IMR-90 (cell line): ENCODE measurements around the gene ZNF750. TPM values are rescaled to one million over a fixed set of nuclear protein-coding genes. Genes with fewer than 3 reads are reported as not detected.

Experiments used
- ATAC-seq: fragments of 200-7000 bp; cut with Tn5 transposase; 2 replicates; pipeline ENCODE4 v1.9.1; 2020; ENCODE audit warnings: low read depth, mild to moderate bottlenecking, moderate library complexity
- BruUV-seq: library from RNA; stranded (reverse); fragments of 400-500 nt; replicated peaks from 2 replicates; lab custom pipeline; 2021; lab: Mats Ljungman, UMichigan
- CTCF ChIA-PET: fragments of 300-600 bp; formaldehyde crosslinking; extraction: SDS; loops from one replicate; lab custom pipeline; 2021; ENCODE audit warnings: antibody characterized with exemption; lab: Yijun Ruan, JAX
- POLR2A ChIA-PET: fragments of 300-600 bp; sonication (Branson Sonifier 250); formaldehyde crosslinking; loops from one replicate; lab custom pipeline; 2022; ENCODE audit warnings: antibody characterized with exemption; ENCODE audit not compliant: unreplicated experiment; lab: Charles Lee
- DNase-seq: peaks from one replicate; pipeline ENCODE4 v3.0.0; 2013
- H2AFZ ChIP-seq: replicated peaks from 2 replicates; pipeline ENCODE3; 2013; ENCODE audit warnings: low read length, mild to moderate bottlenecking; ENCODE audit not compliant: poor library complexity
- H2AK5ac ChIP-seq: 2 replicates; pipeline ENCODE4 v1.6.1; 2013; ENCODE audit warnings: low read depth, low read length, inconsistent platforms
- H2AK9ac ChIP-seq: replicated peaks from 2 replicates; pipeline ENCODE3; 2013; ENCODE audit warnings: mild to moderate bottlenecking, low read depth, low read length, moderate library complexity; ENCODE audit not compliant: poor library complexity
- H2BK120ac ChIP-seq: 2 replicates; pipeline ENCODE4 v1.6.1; 2013; ENCODE audit warnings: low read depth, low read length, inconsistent platforms
- H2BK15ac ChIP-seq: 3 replicates; pipeline ENCODE4 v1.6.1; 2013; ENCODE audit warnings: low read depth, low read length, inconsistent platforms
- H2BK20ac ChIP-seq: 2 replicates; pipeline ENCODE4 v1.6.1; 2013; ENCODE audit warnings: low read depth, mild to moderate bottlenecking, inconsistent platforms, low read length, moderate library complexity
- H2BK5ac ChIP-seq: 2 replicates; pipeline ENCODE4 v1.6.1; 2013; ENCODE audit warnings: mild to moderate bottlenecking, low read depth, low read length, inconsistent platforms; ENCODE audit not compliant: poor library complexity, severe bottlenecking
- H3K14ac ChIP-seq: replicated peaks from 2 replicates; pipeline ENCODE4 v1.6.1; 2013; ENCODE audit warnings: low read depth, low read length, inconsistent platforms
- H3K18ac ChIP-seq: 2 replicates; pipeline ENCODE4 v1.6.1; 2013; ENCODE audit warnings: low read depth, low read length, control low read depth
- H3K23ac ChIP-seq: 2 replicates; pipeline ENCODE4 v1.6.1; 2013; ENCODE audit warnings: low read depth, low read length, inconsistent platforms
- H3K27ac ChIP-seq: 2 replicates; pipeline ENCODE4 v1.5.1; 2013; ENCODE audit warnings: mild to moderate bottlenecking, control low read depth, low read length; ENCODE audit not compliant: insufficient read depth
- H3K27me3 ChIP-seq: 2 replicates; pipeline ENCODE4 v1.6.1; 2013; ENCODE audit warnings: low read length; ENCODE audit not compliant: control insufficient read depth, insufficient read depth
- H3K36me3 ChIP-seq: 2 replicates; pipeline ENCODE4 v1.6.1; 2013; ENCODE audit warnings: low read length, mixed read lengths; ENCODE audit not compliant: control insufficient read depth, insufficient read depth
- H3K4ac ChIP-seq: 2 replicates; pipeline ENCODE4 v1.6.1; 2013; ENCODE audit warnings: low read depth, low read length, inconsistent platforms
- H3K4me1 ChIP-seq: 2 replicates; pipeline ENCODE4 v1.6.1; 2013; ENCODE audit warnings: low read length, mixed read lengths; ENCODE audit not compliant: control insufficient read depth, insufficient read depth
- H3K4me2 ChIP-seq: 2 replicates; pipeline ENCODE4 v1.6.1; 2013; ENCODE audit warnings: low read depth, mild to moderate bottlenecking, control low read depth, low read length, moderate library complexity
- H3K4me3 ChIP-seq: 2 replicates; pipeline ENCODE4 v1.5.1; 2013; ENCODE audit warnings: low read depth, mild to moderate bottlenecking, control low read depth, low read length, moderate library complexity; ENCODE audit not compliant: insufficient read depth
- H3K56ac ChIP-seq: 2 replicates; pipeline ENCODE4 v1.6.1; 2013; ENCODE audit warnings: low read length, inconsistent platforms; ENCODE audit not compliant: insufficient read depth; ENCODE audit errors: extremely low read depth
- H3K79me1 ChIP-seq, 2 experiments: 2 replicates each; pipeline ENCODE4 v1.6.1; 2013; ENCODE audit warnings: low read length in 2 of 2, inconsistent platforms in 1 of 2, low read depth in 1 of 2
- H3K9ac ChIP-seq: 2 replicates; pipeline ENCODE4 v1.6.1; 2013; ENCODE audit warnings: low read depth, low read length, control low read depth
- H3K9me1 ChIP-seq: 2 replicates; pipeline ENCODE4 v1.6.1; 2013; ENCODE audit warnings: low read length, inconsistent platforms; ENCODE audit not compliant: insufficient read depth
- H3K9me3 ChIP-seq: 2 replicates; pipeline ENCODE4 v1.6.1; 2013; ENCODE audit warnings: low read length; ENCODE audit not compliant: control insufficient read depth, insufficient read depth
- H4K20me1 ChIP-seq: 2 replicates; pipeline ENCODE4 v1.6.1; 2013; ENCODE audit warnings: low read length, inconsistent platforms; ENCODE audit not compliant: insufficient read depth
- H4K5ac ChIP-seq: 2 replicates; pipeline ENCODE4 v1.6.1; 2013; ENCODE audit warnings: mild to moderate bottlenecking, low read depth, low read length, control low read depth
- H4K8ac ChIP-seq, 2 experiments: 2 replicates each; pipeline ENCODE4 v1.6.1; 2013; ENCODE audit warnings: low read depth in 2 of 2, low read length in 2 of 2, control low read depth in 1 of 2, inconsistent platforms in 1 of 2
- H4K91ac ChIP-seq: 2 replicates; pipeline ENCODE4 v1.6.1; 2013; ENCODE audit warnings: low read depth, low read length, inconsistent platforms; ENCODE audit not compliant: insufficient read depth
- BHLHE40 ChIP-seq: fragments of 150-350 bp; IDR thresholded peaks from 2 replicates; pipeline ENCODE4 v1.6.1; 2016; ENCODE audit warnings: mild to moderate bottlenecking, low read depth, low read length
- CEBPB ChIP-seq: IDR thresholded peaks from 2 replicates; pipeline ENCODE4 v1.6.1; 2012; ENCODE audit warnings: low read depth, low read length, improper control_type of control experiment
- CHD1 ChIP-seq: IDR thresholded peaks from 2 replicates; pipeline ENCODE4 v1.6.1; 2012; ENCODE audit warnings: low read depth, low read length, improper control_type of control experiment
- MAFK ChIP-seq: IDR thresholded peaks from 2 replicates; pipeline ENCODE4 v1.6.1; 2012; ENCODE audit warnings: low read depth, low read length, improper control_type of control experiment
- MXI1 ChIP-seq: IDR thresholded peaks from 2 replicates; pipeline ENCODE4 v1.6.1; 2012; ENCODE audit warnings: low read depth, mild to moderate bottlenecking, low read length, moderate library complexity, borderline replicate concordance
- NFE2L2 ChIP-seq: fragments of 150-350 bp; IDR thresholded peaks from 2 replicates; pipeline ENCODE4 v1.6.1; 2016; ENCODE audit warnings: low read depth, mild to moderate bottlenecking, low read length
- POLR2A ChIP-seq: IDR thresholded peaks from 2 replicates; pipeline ENCODE4 v1.6.1; 2012; ENCODE audit warnings: mild to moderate bottlenecking, low read depth, low read length
- RAD21 ChIP-seq: IDR thresholded peaks from 2 replicates; pipeline ENCODE4 v1.6.1; 2012; ENCODE audit warnings: low read length, improper control_type of control experiment
- SMC3 ChIP-seq: fragments of 150-350 bp; IDR thresholded peaks from 2 replicates; pipeline ENCODE4 v1.6.1; 2016; ENCODE audit warnings: low read depth, mild to moderate bottlenecking, antibody characterized with exemption, low read length, moderate library complexity
- WGBS, 2 experiments: methylation state at CpG; one replicate each; pipeline versions ENCODE4 v1.1.5 to v1.1.7; 2013; ENCODE audit warnings: missing lambda C conversion rate in 2 of 2; ENCODE audit not compliant: insufficient read length in 1 of 2; ENCODE audit errors: extremely low coverage in 2 of 2; 5-methylcytosine and 5-hydroxymethylcytosine counted together
- dilution Hi-C: fragments of 300-500 bp; cut with HindIII; formaldehyde crosslinking; loops from one replicate; pipeline ENCODE4 v1.14.3; 2018; ENCODE audit warnings: low sequenced_read_pairs; ENCODE audit not compliant: unreplicated experiment
- in situ Hi-C: fragments of 300-500 bp; cut with MboI; formaldehyde crosslinking; loops from 3 replicates; pipeline ENCODE4 v1.14.3; 2019; ENCODE audit warnings: low sequenced_read_pairs, inconsistent platforms, mixed read lengths
- intact Hi-C: fragments of 100-400 bp; cut with micrococcal nuclease; formaldehyde crosslinking; loops from 2 replicates; pipeline ENCODE4 v1.10.0; 2022
- polyA plus RNA-seq, 3 experiments: library from polyadenylated mRNA; depleted of rRNA; stranded (reverse); fragments of >200 nt; gene quantifications; 2 replicates each; pipeline ENCODE4 v1.2.3, GENCODE V29; 2012; ENCODE audit warnings: low replicate concordance in 1 of 3
- total RNA-seq: library from RNA; depleted of rRNA; stranded (reverse); fragments of >200 nt; gene quantifications from 2 replicates; pipeline ENCODE4 v1.2.3, GENCODE V29; 2012
- TF ChIP-seq, protein P1 (sequence below): fragments of 150-350 bp; IDR thresholded peaks from 2 replicates; pipeline ENCODE4 v1.6.1; 2016; ENCODE audit warnings: low read depth, mild to moderate bottlenecking, low read length, moderate library complexity, borderline replicate concordance
- TF ChIP-seq, protein P2 (sequence below): conservative IDR thresholded peaks from 2 replicates; pipeline ENCODE4 v1.5.1; 2012; ENCODE audit warnings: mild to moderate bottlenecking, low read depth, low read length, improper control_type of control experiment

ZNF750 gene
- total and polyA plus RNA-seq, 2 of the 4 experiments (the other 2 are of a cell fraction), result not detected

DNA sequence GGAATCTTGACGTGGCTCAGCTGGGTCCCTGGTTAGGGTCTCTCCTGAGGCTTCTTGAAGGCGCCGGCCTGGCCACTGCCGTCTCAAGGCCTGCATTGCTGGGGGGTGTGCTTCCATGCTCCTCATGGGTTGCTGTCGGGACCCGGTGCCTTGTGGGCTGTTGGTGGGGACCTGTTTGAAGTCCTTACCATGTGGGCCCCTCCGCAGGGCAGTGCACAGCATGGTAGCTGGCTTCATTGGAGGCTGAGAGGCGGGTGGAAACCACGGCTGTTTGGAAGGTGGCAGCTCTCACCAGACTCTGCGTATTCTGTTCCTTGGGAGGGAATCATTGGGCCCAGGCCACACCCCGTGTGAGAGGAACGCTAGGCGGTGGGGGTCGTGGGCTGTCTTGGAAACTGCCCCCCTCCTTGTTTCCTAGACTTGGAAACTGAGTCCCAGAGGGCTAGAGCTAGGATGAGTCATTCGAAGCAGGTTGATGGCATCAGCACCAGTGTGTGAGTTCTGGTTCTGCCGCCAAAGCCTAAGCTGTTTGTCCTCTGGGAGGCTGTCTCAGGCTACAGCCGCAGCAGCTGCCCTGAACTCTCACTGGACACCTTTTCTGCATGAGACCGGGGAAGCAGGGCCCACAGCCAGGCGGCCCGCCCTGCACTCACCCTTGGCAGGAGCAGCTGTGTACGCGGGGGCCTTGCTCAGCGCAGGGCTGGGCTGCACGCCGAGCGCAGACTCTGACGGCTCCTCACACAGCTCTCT is 35.2 kb downstream of the ZNF750 start:
- peaks cover 15% of the 10 kb centered on the region for H3K36me3 ChIP-seq
- H3K4me1 ChIP-seq, result peaks cover 3% of the 10 kb centered on the region; the same call in 1 of the 2 replicates
- H4K5ac ChIP-seq, result no peak overlapping the region
- H4K20me1 ChIP-seq, result peaks cover 20% of the 10 kb centered on the region
- no peak overlapping the region for H3K14ac ChIP-seq
- no peak overlapping the region for H4K91ac ChIP-seq
- H3K18ac ChIP-seq, result no peak overlapping the region
- no peak overlapping the region for H3K9ac ChIP-seq
- no peak overlapping the region for H3K56ac ChIP-seq
- H2AFZ ChIP-seq, result no peak overlapping the region
- BruUV-seq, result no TSS peak
- H2AK9ac ChIP-seq, result peak overlapping the region; percentile 9
- no peak overlapping the region for H3K27ac ChIP-seq
- intact Hi-C loops, result no loop called here
- POLR2A ChIA-PET, result no interaction called here
- no peak overlapping the region for H2BK15ac ChIP-seq
- TF ChIP-seq BHLHE40, result no peak
- TF ChIP-seq MAFK, result no peak
- TF ChIP-seq RAD21, result no peak
- TF ChIP-seq, protein P1, sequence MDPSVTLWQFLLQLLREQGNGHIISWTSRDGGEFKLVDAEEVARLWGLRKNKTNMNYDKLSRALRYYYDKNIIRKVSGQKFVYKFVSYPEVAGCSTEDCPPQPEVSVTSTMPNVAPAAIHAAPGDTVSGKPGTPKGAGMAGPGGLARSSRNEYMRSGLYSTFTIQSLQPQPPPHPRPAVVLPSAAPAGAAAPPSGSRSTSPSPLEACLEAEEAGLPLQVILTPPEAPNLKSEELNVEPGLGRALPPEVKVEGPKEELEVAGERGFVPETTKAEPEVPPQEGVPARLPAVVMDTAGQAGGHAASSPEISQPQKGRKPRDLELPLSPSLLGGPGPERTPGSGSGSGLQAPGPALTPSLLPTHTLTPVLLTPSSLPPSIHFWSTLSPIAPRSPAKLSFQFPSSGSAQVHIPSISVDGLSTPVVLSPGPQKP, result no peak
- TF ChIP-seq MXI1, result no peak
- no peak for TF ChIP-seq NFE2L2
- no peak for TF ChIP-seq CEBPB
- TF ChIP-seq CHD1, result no peak
- TF ChIP-seq POLR2A, result no peak
- no peak for TF ChIP-seq SMC3
- TF ChIP-seq, protein P2, sequence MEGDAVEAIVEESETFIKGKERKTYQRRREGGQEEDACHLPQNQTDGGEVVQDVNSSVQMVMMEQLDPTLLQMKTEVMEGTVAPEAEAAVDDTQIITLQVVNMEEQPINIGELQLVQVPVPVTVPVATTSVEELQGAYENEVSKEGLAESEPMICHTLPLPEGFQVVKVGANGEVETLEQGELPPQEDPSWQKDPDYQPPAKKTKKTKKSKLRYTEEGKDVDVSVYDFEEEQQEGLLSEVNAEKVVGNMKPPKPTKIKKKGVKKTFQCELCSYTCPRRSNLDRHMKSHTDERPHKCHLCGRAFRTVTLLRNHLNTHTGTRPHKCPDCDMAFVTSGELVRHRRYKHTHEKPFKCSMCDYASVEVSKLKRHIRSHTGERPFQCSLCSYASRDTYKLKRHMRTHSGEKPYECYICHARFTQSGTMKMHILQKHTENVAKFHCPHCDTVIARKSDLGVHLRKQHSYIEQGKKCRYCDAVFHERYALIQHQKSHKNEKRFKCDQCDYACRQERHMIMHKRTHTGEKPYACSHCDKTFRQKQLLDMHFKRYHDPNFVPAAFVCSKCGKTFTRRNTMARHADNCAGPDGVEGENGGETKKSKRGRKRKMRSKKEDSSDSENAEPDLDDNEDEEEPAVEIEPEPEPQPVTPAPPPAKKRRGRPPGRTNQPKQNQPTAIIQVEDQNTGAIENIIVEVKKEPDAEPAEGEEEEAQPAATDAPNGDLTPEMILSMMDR, result no peak
- no peak overlapping the region for H2BK120ac ChIP-seq
- H3K79me1 ChIP-seq, result peaks cover 5 to 40% of the 10 kb centered on the region in 2 experiments; a peak in 3 of 4 replicates
- no peak overlapping the region for H2AK5ac ChIP-seq
- 86% methylated on average over 8 of the region's 27 CpGs; no CpG with 5 or more reads in 1 of the 2 experiments for WGBS, 2 experiments
- dilution Hi-C loops, result no loop called here
- ATAC-seq, result peak; percentile 49
- H4K8ac ChIP-seq, result no peak overlapping the region
- in situ Hi-C loops, result no loop called here
- no peak overlapping the region for H2BK5ac ChIP-seq
- no peak overlapping the region for H3K4ac ChIP-seq
- peak; percentile 41 for DNase-seq
- no peak overlapping the region for H3K4me3 ChIP-seq
- CTCF ChIA-PET, result no interaction called here
- H3K9me3 ChIP-seq, result no peaks in the 10 kb centered on the region
- no peaks in the 10 kb centered on the region for H3K9me1 ChIP-seq
- no peaks in the 10 kb centered on the region for H3K27me3 ChIP-seq
- H3K23ac ChIP-seq, result no peak overlapping the region
- no peak overlapping the region for H3K4me2 ChIP-seq
- no peak overlapping the region for H2BK20ac ChIP-seq
